Measurements from ENCODE around the gene SOX6. TPM values are rescaled to one million over a fixed set of nuclear protein-coding genes. Genes with fewer than 3 reads are reported as not detected.

The SOX6 gene
- polyA plus RNA-seq, 1 of the 3 experiments (the other 2 are of a cell fraction): 0.03 TPM

DNA sequence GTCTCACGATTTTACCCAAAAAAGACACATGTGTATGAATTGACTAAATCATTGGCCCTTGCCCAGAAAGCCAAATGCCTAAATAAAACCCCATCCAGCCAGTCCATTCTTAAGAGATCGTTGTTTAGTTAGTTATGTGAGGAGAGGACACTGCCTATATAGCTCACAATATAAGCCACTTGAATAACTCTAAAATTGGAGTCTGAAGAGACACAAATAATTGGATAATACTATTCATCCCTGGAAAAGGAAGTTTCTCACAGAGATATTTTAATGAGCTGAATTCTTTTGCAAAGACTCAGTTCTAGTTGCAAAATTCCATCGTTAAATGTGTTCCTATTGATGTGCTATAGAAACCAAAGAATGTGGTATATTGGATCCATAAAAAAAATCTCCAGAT is 176.7 kb downstream of the SOX6 start:
- ChIA-PET CTCF (interaction anchor here (1.8 kb wide), 1 partner anchor 427 kb away, joined by 3 read pairs; no protein-coding TSS in a partner anchor), POLR2A (no interaction called here)
- Histone ChIP-seq H3F3A (replicated peaks; ENCODE audit: insufficient read depth) (no peaks in the 10 kb centered on the region), H3K27me3 (ENCODE audit: insufficient read depth) (no peaks in the 10 kb centered on the region), H3K4me2 (no peak overlapping the region), H3K9me3 (no peaks in the 10 kb centered on the region), H2AFZ (ENCODE audit: low read depth) (no peak overlapping the region), H4K20me1 (ENCODE audit: insufficient read depth) (no peaks in the 10 kb centered on the region), H3K4me3 (ENCODE audit: low read depth in 2 of 2, low read length in 1 of 2) (no peak overlapping the region), H3K27ac (ENCODE audit: low read depth in 2 of 2, low read length in 1 of 2) (no peak overlapping the region), H3K79me2 (ENCODE audit: insufficient read depth) (no peaks in the 10 kb centered on the region), H3K9ac (no peak overlapping the region), H3K36me3 (replicated peaks in 1 of 2; ENCODE audit: control insufficient read depth in 1 of 2, insufficient read depth in 2 of 2, low read length in 1 of 2) (no peaks in the 10 kb centered on the region), H3K4me1 (ENCODE audit: control insufficient read depth in 1 of 2, insufficient read depth in 2 of 2, low read depth in 1 of 2, low read length in 1 of 2) (peaks cover 5 to 7% of the 10 kb centered on the region in 2 experiments; a peak in 3 of 4 replicates), H3K9me2 (no peaks in the 10 kb centered on the region)
- no peak for DNase-seq
- 57% methylated on average over 3 of the region's 3 CpGs for WGBS (ENCODE audit: low lambda C conversion rate)
- TF ChIP-seq TAF1 (IDR thresholded peaks at IDR 0.05; ENCODE audit: borderline replicate concordance, low read depth, low read length) (no peak), PBX3 (IDR thresholded peaks at IDR 0.05) (no peak), REST (IDR thresholded peaks at IDR 0.05; ENCODE audit: low read depth, low read length) (no peak), USF2 (IDR thresholded peaks at IDR 0.05; ENCODE audit: borderline replicate concordance, low read depth, low read length) (no peak), GATA2 (CRISPR knock-in tag; IDR thresholded peaks at IDR 0.05) (no peak), YY1 (IDR thresholded peaks at IDR 0.05; ENCODE audit: low read depth) (no peak), MXI1 (IDR thresholded peaks at IDR 0.05; ENCODE audit: low read depth, low read length) (no peak), SMC3 (IDR thresholded peaks at IDR 0.05; ENCODE audit: low read depth, low read length) (no peak), TEAD4 (IDR thresholded peaks at IDR 0.05; ENCODE audit: borderline replicate concordance, insufficient read depth) (no peak)

GRCh38 chr11:16178273-16178672 is 178.1 kb downstream of the SOX6 start:
- peak; percentile 32 for DNase-seq
- no peaks in the 10 kb centered on the region for H3K36me3 ChIP-seq (replicated peaks in 1 of 2; ENCODE audit: control insufficient read depth in 1 of 2, insufficient read depth in 2 of 2, low read length in 1 of 2)
- H3K27me3 ChIP-seq (ENCODE audit: insufficient read depth): no peaks in the 10 kb centered on the region
- no peak overlapping the region for H3K4me3 ChIP-seq (ENCODE audit: low read depth in 2 of 2, low read length in 1 of 2)
- H2AFZ ChIP-seq (ENCODE audit: low read depth): no peak overlapping the region
- POLR2A ChIA-PET: no interaction called here
- H3F3A ChIP-seq (replicated peaks; ENCODE audit: insufficient read depth): no peaks in the 10 kb centered on the region
- 45% methylated on average over 1 of the region's 1 CpG for WGBS (ENCODE audit: low lambda C conversion rate)
- peaks cover 5 to 7% of the 10 kb centered on the region in 2 experiments; a peak in 3 of 4 replicates for H3K4me1 ChIP-seq (ENCODE audit: control insufficient read depth in 1 of 2, insufficient read depth in 2 of 2, low read depth in 1 of 2, low read length in 1 of 2)
- H3K9me3 ChIP-seq: no peaks in the 10 kb centered on the region
- no peak overlapping the region for H3K4me2 ChIP-seq
- no peaks in the 10 kb centered on the region for H3K79me2 ChIP-seq (ENCODE audit: insufficient read depth)
- no peaks in the 10 kb centered on the region for H3K9me2 ChIP-seq
- no peaks in the 10 kb centered on the region for H4K20me1 ChIP-seq (ENCODE audit: insufficient read depth)
- no peak overlapping the region for H3K9ac ChIP-seq
- CTCF ChIA-PET: interaction anchor here (0.9 to 2.1 kb wide), 7 partner anchors 9 to 427 kb away, joined by 3 to 11 read pairs (median 3); no protein-coding TSS in a partner anchor
- peak overlapping the region in 1 of 2 experiments; percentile 69; a peak in 1 of 4 replicates for H3K27ac ChIP-seq (ENCODE audit: low read depth in 2 of 2, low read length in 1 of 2)
- peak; percentile 28; the same call in 1 of the 2 replicates for TF ChIP-seq FOXJ3 (CRISPR knock-in tag; IDR thresholded peaks at IDR 0.05)
- TF ChIP-seq CHD2 (IDR thresholded peaks at IDR 0.05; ENCODE audit: low read length, partially characterized antibody): peak; percentile 73
- no peak for TF ChIP-seq RFX5 (IDR thresholded peaks at IDR 0.05; ENCODE audit: low read length)
- no peak for TF ChIP-seq SIN3A (IDR thresholded peaks at IDR 0.05; ENCODE audit: borderline replicate concordance, low read depth, low read length)
- TF ChIP-seq RAD21 (IDR thresholded peaks at IDR 0.05; ENCODE audit: low read length): 0 out of 2 replicates have a peak, but pooled peaks have one; percentile 28
- TF ChIP-seq FOXM1 (IDR thresholded peaks at IDR 0.05; ENCODE audit: low read depth): no peak
- no peak for TF ChIP-seq USF1 (IDR thresholded peaks at IDR 0.05; ENCODE audit: borderline replicate concordance, low read depth)
- peak; percentile 87 for TF ChIP-seq RCOR1 (IDR thresholded peaks at IDR 0.05; ENCODE audit: low read length)
- peak in 1 of 2 experiments; percentile 88; a peak in 2 of 4 replicates for TF ChIP-seq EP300 (IDR thresholded peaks at IDR 0.05; ENCODE audit: borderline replicate concordance in 1 of 2, low read depth in 1 of 2, low read length in 1 of 2)
- TF ChIP-seq YY1 (IDR thresholded peaks at IDR 0.05; ENCODE audit: low read depth): no peak
- peak; percentile 88 for TF ChIP-seq GATA2 (CRISPR knock-in tag; IDR thresholded peaks at IDR 0.05)
- TF ChIP-seq TEAD4 (IDR thresholded peaks at IDR 0.05; ENCODE audit: borderline replicate concordance, insufficient read depth): 0 out of 2 replicates have a peak, but pooled peaks have one; percentile 21
- TF ChIP-seq, protein P1, sequence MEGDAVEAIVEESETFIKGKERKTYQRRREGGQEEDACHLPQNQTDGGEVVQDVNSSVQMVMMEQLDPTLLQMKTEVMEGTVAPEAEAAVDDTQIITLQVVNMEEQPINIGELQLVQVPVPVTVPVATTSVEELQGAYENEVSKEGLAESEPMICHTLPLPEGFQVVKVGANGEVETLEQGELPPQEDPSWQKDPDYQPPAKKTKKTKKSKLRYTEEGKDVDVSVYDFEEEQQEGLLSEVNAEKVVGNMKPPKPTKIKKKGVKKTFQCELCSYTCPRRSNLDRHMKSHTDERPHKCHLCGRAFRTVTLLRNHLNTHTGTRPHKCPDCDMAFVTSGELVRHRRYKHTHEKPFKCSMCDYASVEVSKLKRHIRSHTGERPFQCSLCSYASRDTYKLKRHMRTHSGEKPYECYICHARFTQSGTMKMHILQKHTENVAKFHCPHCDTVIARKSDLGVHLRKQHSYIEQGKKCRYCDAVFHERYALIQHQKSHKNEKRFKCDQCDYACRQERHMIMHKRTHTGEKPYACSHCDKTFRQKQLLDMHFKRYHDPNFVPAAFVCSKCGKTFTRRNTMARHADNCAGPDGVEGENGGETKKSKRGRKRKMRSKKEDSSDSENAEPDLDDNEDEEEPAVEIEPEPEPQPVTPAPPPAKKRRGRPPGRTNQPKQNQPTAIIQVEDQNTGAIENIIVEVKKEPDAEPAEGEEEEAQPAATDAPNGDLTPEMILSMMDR (IDR thresholded peaks at IDR 0.05): no peak

Data from SK-N-SH (cell line).